HT1080 (cell line): Measurements from ENCODE around the gene UBE2M. TPM values are rescaled to one million over a fixed set of nuclear protein-coding genes. Genes with fewer than 3 reads are reported as not detected.
"Not testable (repeated sequence)": the region's sequence is repeated elsewhere in the genome, so short reads cannot be mapped to it uniquely, and the experiment has no call there.

Source experiments
- DNase-seq: peaks from one replicate; pipeline ENCODE4 v3.0.0-alpha.2; 2015; ENCODE audit warnings: low read depth
- small RNA-seq: library from RNA; depleted of rRNA; stranded (forward); fragments of <200 nt; gene quantifications from one replicate; pipeline ENCODE3, GENCODE V24; 2014
- total RNA-seq: library from RNA; depleted of rRNA; stranded (reverse); fragments of >200 nt; shearing (Covaris generic); gene quantifications from 2 replicates; pipeline ENCODE4 v1.2.3, GENCODE V29; 2014; rRNA removed

Gene UBE2M
- total RNA-seq, 1 experiment from 2014 or later: 237 TPM

DNA sequence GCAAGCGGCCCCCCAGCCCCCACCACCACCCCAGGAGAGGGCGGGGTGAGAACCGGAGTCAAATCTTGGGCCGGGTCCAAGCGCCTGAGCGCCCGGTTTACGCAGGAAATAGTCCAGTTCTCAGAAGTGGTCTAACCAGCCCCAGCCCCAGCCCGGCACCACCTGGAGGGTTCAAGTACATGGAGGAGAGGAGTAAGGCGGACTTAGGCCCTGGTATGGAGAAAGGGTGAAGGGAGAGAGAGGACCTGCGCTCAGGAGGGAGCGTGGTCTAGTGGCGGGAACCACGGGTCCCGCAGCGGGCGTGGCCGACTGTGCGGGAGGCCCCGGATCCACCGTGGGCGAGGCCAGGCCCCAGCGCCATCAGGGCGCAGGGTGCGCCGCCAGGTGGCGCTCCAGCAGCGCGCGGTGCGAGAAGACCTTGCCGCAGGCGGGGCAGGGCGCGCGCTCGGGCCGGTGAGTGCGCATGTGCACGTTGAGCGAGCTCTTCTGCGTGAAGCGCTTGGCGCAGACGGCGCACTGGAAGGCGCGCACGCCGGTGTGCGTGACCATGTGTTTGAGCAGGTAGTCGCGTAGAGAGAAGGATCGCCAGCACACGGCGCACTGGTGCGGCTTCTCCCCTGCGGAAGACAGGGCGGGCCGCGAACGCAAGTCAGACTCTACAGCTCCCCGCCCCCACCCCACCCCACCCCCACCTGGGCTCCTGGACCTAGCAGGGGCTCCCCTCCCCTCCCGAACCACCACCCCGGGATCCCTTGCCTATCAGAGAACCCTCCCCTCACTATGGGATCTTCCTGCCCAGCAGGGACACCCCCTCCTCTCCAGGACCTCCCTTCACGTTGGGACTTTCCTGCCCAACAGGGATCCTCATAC lies 44.5 kb downstream of the UBE2M start:
- peak; percentile 57 for DNase-seq

DNA sequence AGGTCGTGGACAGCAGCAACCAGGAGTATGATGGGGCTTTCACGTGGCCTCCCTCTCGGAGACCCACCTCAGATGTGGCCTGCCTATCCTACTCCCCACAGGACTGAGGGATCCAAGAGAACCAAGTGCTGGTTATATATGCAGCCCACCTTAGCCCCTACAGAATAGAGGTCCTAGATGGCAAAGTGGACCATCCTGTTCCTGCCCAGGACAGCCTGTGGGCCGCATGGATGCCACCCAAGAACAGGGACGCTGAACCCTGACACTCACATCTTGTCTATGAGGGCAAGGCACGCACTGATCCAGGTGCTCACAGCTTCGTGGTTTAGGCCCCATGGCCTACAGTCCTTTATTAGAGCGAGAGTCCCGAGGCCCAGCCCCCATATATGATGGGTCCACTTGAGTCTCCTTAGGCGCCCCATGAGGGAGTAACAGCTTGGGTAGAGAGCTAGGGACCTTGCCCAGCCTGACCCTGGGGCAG lies 45.2 kb downstream of the UBE2M start:
- DNase-seq: no peak

- no peak for DNase-seq
Measured at GRCh38 chr19:58511353-58512208, 46.8 kb downstream of the UBE2M start, which contains the start of gene SLC27A5. Gene SLC27A5 (minus strand): TSS chr19:58511992. CDS start chr19:58511955, 37 bp downstream.

DNA sequence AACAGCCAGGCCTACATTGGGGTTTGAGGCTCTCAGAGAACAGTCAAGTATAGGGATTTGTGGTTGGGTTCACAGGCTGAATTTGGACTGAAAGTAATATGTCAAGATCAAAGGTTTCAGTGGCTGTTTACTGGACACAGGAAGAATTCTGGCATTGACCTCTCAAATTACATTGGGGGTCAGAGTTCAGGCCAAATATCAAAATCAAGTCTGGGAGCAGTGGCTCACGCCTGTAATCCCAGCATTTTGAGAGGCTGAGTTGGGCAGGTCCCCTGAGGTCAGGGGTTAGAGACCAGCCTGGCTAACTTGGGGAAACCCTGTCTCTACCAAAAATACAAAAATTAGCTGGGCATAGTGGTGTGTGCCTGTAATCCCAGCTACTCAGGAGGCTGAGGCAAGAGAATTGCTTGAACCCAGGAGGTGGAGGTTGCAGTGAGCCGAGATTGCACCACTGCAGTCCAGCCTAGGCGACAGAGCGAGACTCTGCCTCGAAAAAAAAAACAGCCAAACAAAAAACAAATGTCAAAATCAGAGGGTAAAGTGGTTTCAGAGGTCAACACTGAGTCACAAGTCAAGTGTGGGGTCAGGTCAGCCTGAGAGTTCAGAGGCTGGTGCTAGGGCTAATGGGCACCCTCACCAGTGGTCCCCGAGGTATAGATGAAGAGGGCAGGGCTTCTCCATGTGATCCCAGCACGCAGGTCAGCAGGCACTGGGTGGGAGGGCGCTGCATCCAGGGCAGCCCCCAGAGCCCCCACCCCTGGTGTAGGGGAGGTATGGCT lies 48.1 kb downstream of the UBE2M start:
- DNase-seq: no peak

DNA sequence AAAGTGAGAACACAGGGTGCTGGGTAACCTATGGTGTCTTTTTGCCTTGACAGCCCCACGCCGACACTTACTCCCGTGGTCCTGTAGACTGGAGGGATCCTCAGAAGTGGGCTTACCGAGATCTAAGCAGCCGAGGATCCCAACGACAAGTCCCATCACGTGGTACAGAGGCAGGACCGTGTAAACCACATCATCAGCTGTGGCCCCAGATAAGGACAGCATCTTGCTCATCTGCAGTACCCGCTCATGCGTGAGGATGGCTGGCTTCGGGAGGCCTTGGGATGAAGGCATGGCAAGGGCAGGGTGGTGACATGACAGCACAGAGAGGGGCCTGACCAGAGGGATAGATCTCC lies 48.7 kb downstream of the UBE2M start:
- no peak for DNase-seq

- not testable (repeated sequence) for DNase-seq
Measured at GRCh38 chr19:58507602-58508223, 50.7 kb downstream of the UBE2M start.

Small RNA genes within 50 kb of the gene (small RNA-seq; reads per million reads assigned to genes)
- gene MIR6807: not detected
- gene RN7SL525P: not detected

Other genes starting within 250 kb of the UBE2M start
- 3.7 and 5.2 TPM in 2 replicates for gene ZSCAN22, start 231.6 kb downstream of the UBE2M start, total RNA-seq
- 20.3 and 22.8 TPM in 2 replicates for gene A1BG, start 205.1 kb downstream of the UBE2M start, total RNA-seq
- gene ZNF497, start 195.9 kb downstream of the UBE2M start, total RNA-seq: 0.67 and 2.1 TPM in 2 replicates
- 0.08 and 1.4 TPM in 2 replicates for gene ZNF837, start 177.6 kb downstream of the UBE2M start, total RNA-seq
- 3,183 and 4,090 TPM in 2 replicates for gene RPS5, start 171.3 kb downstream of the UBE2M start, total RNA-seq
- 0.24 TPM in 1 of 2 replicates, not detected in the other for gene RNF225, start 163.0 kb downstream of the UBE2M start, total RNA-seq
- gene ZNF584, start 150.0 kb downstream of the UBE2M start, total RNA-seq: 27.4 and 33.4 TPM in 2 replicates
- gene ZNF132, start 118.5 kb downstream of the UBE2M start, total RNA-seq: 3.5 and 4.3 TPM in 2 replicates
- gene ZNF324B, start 107.0 kb downstream of the UBE2M start, total RNA-seq: 17.6 and 19.1 TPM in 2 replicates
- 13.5 and 17.2 TPM in 2 replicates for gene ZNF324, start 91.5 kb downstream of the UBE2M start, total RNA-seq
- gene ZNF446, start 82.3 kb downstream of the UBE2M start, total RNA-seq: 9.7 and 13.2 TPM in 2 replicates
- 26.3 and 28.9 TPM in 2 replicates for gene SLC27A5, start 46.6 kb downstream of the UBE2M start, total RNA-seq
- gene ZBTB45, start 38.8 kb downstream of the UBE2M start, total RNA-seq: 9.2 and 12.5 TPM in 2 replicates
- 1,553 and 2,010 TPM in 2 replicates for gene TRIM28, start 14.5 kb downstream of the UBE2M start, total RNA-seq
- gene CHMP2A, start 3.5 kb downstream of the UBE2M start, total RNA-seq: 98.7 and 107 TPM in 2 replicates
- 13.5 and 15.5 TPM in 2 replicates for gene MZF1, start 14.7 kb upstream of the UBE2M start, total RNA-seq